GM12878 (cell line): ENCODE results near the gene MYCBP. TPM values are rescaled to one million over a fixed set of nuclear protein-coding genes. Genes with fewer than 3 reads are reported as not detected.

Experiments
- ATAC-seq: fragments of 200-7000 bp; cut with Tn5 transposase; 3 replicates; pipeline ENCODE4 v1.9.1; 2020; ENCODE audit warnings: mild to moderate bottlenecking, moderate library complexity
- BruUV-seq: library from RNA; stranded (reverse); fragments of 400-500 nt; replicated peaks from 2 replicates; lab custom pipeline; 2021; lab: Mats Ljungman, UMichigan
- CTCF ChIA-PET: fragments of 300-600 bp; sonication (Branson Sonifier 250); formaldehyde crosslinking; extraction: SDS; loops from one replicate; lab custom pipeline; 2021; ENCODE audit warnings: inconsistent platforms; lab: Yijun Ruan, JAX
- POLR2A ChIA-PET: fragments of 350-600 bp; formaldehyde crosslinking; extraction: SDS; loops from one replicate; lab custom pipeline; 2021; ENCODE audit warnings: inconsistent platforms; lab: Charles Lee
- RAD21 ChIA-PET: fragments of 300-600 bp; sonication (Branson Sonifier 250); formaldehyde crosslinking; loops from one replicate; lab custom pipeline; 2023; ENCODE audit warnings: antibody characterized with exemption; ENCODE audit not compliant: unreplicated experiment; lab: Charles Lee
- SMC1A ChIA-PET: fragments of 300-600 bp; sonication (Branson Sonifier 250); formaldehyde crosslinking; loops from one replicate; lab custom pipeline; 2023; ENCODE audit not compliant: unreplicated experiment, uncharacterized antibody; lab: Charles Lee
- DNase-seq: peaks from one replicate; pipeline ENCODE4 v3.0.0-alpha.2; 2011; ENCODE audit warnings: low read depth, low spot score
- FAIRE-seq: peaks from 3 replicates; lab custom pipeline; 2011; peaks lifted over from hg19 to GRCh38; lab: Jason Lieb, UNC
- H2AFZ ChIP-seq: 2 replicates; pipeline ENCODE4 v1.6.0; 2011; ENCODE audit warnings: low read depth, low read length, control low read depth; ENCODE audit not compliant: control insufficient read depth
- H3K27ac ChIP-seq: 2 replicates; pipeline ENCODE4 v1.5.1; 2011; ENCODE audit warnings: control low read depth; ENCODE audit not compliant: control insufficient read depth, insufficient read depth
- H3K27me3 ChIP-seq, 2 experiments: replicated peaks in 1 of 2; 2 replicates each; pipeline versions ENCODE4 v1.6.0 to v1.6.1; 2011; ENCODE audit warnings: low read length in 1 of 2; ENCODE audit not compliant: control insufficient read depth in 2 of 2, insufficient read depth in 2 of 2
- H3K36me3 ChIP-seq, 2 experiments: 2 replicates each; pipeline ENCODE4 v1.5.1; 2011; ENCODE audit warnings: low read length in 1 of 2; ENCODE audit not compliant: control insufficient read depth in 2 of 2, insufficient read depth in 2 of 2
- H3K4me1 ChIP-seq: 2 replicates; pipeline ENCODE4 v1.6.1; 2011; ENCODE audit warnings: mild to moderate bottlenecking, low read length, moderate library complexity, mixed read lengths; ENCODE audit not compliant: control insufficient read depth, insufficient read depth
- H3K4me2 ChIP-seq: 2 replicates; pipeline ENCODE4 v1.6.0; 2011; ENCODE audit warnings: control low read depth; ENCODE audit not compliant: control insufficient read depth, insufficient read depth
- H3K4me3 ChIP-seq: fragments of 200-600 bp; sonication (generic); 2 replicates; pipeline ENCODE4 v1.5.1; 2016
- H3K79me2 ChIP-seq: 2 replicates; pipeline ENCODE4 v1.6.0; 2011; ENCODE audit warnings: low read length; ENCODE audit not compliant: control insufficient read depth, insufficient read depth
- H3K9ac ChIP-seq: 2 replicates; pipeline ENCODE4 v1.8.0; 2011; ENCODE audit warnings: low read length, control low read depth, mixed read lengths; ENCODE audit not compliant: control insufficient read depth, insufficient read depth
- H3K9me3 ChIP-seq: replicated peaks from 3 replicates; pipeline ENCODE4 v1.5.1; 2011; ENCODE audit warnings: mild to moderate bottlenecking, low read length; ENCODE audit not compliant: control insufficient read depth, insufficient read depth
- H4K20me1 ChIP-seq: 2 replicates; pipeline ENCODE4 v1.6.0; 2011; ENCODE audit not compliant: control insufficient read depth, insufficient read depth
- BACH1 ChIP-seq: fragments of 450-650 bp; IDR thresholded peaks from 2 replicates; pipeline ENCODE4 v1.6.1; 2017; ENCODE audit warnings: mild to moderate bottlenecking, borderline replicate concordance
- JUND ChIP-seq: IDR thresholded peaks from 2 replicates; pipeline ENCODE4 v1.6.1; 2012; ENCODE audit warnings: low read depth, mild to moderate bottlenecking, low read length, improper control_type of control experiment, moderate library complexity
- RAD51 ChIP-seq: fragments of 450-650 bp; IDR thresholded peaks from 2 replicates; pipeline ENCODE4 v1.6.1; 2016; ENCODE audit warnings: moderate library complexity, mild to moderate bottlenecking, inconsistent platforms
- SMC3 ChIP-seq: IDR thresholded peaks from 2 replicates; pipeline ENCODE4 v1.6.1; 2011; ENCODE audit warnings: low read length, improper control_type of control experiment, borderline replicate concordance
- WRNIP1 ChIP-seq: IDR thresholded peaks from 2 replicates; pipeline ENCODE4 v1.6.1; 2011; ENCODE audit warnings: low read depth, low read length, improper control_type of control experiment, borderline replicate concordance
- YBX1 ChIP-seq: fragments of 450-650 bp; IDR thresholded peaks from 2 replicates; pipeline ENCODE4 v1.6.1; 2016; ENCODE audit warnings: antibody characterized with exemption
- ZNF24 ChIP-seq: fragments of 450-650 bp; IDR thresholded peaks from 2 replicates; pipeline ENCODE4 v1.6.1; 2017; ENCODE audit warnings: antibody characterized with exemption, mild to moderate bottlenecking
- WGBS: methylation state at CpG from one replicate; pipeline ENCODE4 v1.1.6; 2016; ENCODE audit warnings: low lambda C conversion rate; ENCODE audit not compliant: insufficient replicate concordance, insufficient coverage; ENCODE audit errors: missing lambda C conversion rate; 5-methylcytosine and 5-hydroxymethylcytosine counted together
- in situ Hi-C: fragments of 300-500 bp; cut with MboI; formaldehyde crosslinking; loops from 9 replicates; pipeline ENCODE4 v1.14.3; 2018; ENCODE audit warnings: mixed read lengths
- intact Hi-C: fragments of 100-400 bp; cut with micrococcal nuclease; formaldehyde crosslinking; loops from one replicate; pipeline ENCODE4 v1.14.2; 2022; ENCODE audit not compliant: unreplicated experiment
- polyA plus RNA-seq, 11 experiments: library from polyadenylated mRNA; depleted of rRNA in 4 of 11; unstranded in 6 of 11; stranded (reverse) in 5 of 11; fragments of >200 nt; fragmentation: Nextera tagmentation in 4 of 11; fragmentation: Illumina TruSeq in 1 of 11; extraction: Ambion mirVana in 4 of 11; extraction: Trizol in 1 of 11; gene quantifications; 1 replicate in 1 of 11; 2 replicates in 10 of 11; pipeline versions ENCODE4 v1.2.1 to v1.2.3, GENCODE V29; 2011 to 2016; ENCODE audit warnings: inconsistent platforms in 2 of 11, missing spikeins in 2 of 11, low read depth in 1 of 11
- total RNA-seq, 4 experiments: library from RNA; depleted of rRNA in 3 of 4; stranded (reverse); fragments of >200 nt in 3 of 4; fragmentation: Illumina TruSeq in 1 of 4; extraction: Trizol in 1 of 4; gene quantifications; 2 replicates each; pipeline versions ENCODE4 v1.2.1 to v1.2.3, GENCODE V29; 2013 to 2021
- TF ChIP-seq, protein P1 (sequence below): fragments of 450-650 bp; IDR thresholded peaks from 2 replicates; pipeline ENCODE4 v1.6.1; 2017; ENCODE audit warnings: mild to moderate bottlenecking
- TF ChIP-seq, protein P2 (sequence below): fragments of 450-650 bp; formaldehyde crosslinking; IDR thresholded peaks from 2 replicates; pipeline ENCODE4 v1.4.0; 2022; ENCODE audit warnings: mild to moderate bottlenecking, moderate library complexity

Gene MYCBP
- total and polyA plus RNA-seq, 10 of the 15 experiments (the other 5 are each of a cell fraction or from before 2014, with no cell fraction given): 26.1 to 210 (median 43.1) TPM

DNA sequence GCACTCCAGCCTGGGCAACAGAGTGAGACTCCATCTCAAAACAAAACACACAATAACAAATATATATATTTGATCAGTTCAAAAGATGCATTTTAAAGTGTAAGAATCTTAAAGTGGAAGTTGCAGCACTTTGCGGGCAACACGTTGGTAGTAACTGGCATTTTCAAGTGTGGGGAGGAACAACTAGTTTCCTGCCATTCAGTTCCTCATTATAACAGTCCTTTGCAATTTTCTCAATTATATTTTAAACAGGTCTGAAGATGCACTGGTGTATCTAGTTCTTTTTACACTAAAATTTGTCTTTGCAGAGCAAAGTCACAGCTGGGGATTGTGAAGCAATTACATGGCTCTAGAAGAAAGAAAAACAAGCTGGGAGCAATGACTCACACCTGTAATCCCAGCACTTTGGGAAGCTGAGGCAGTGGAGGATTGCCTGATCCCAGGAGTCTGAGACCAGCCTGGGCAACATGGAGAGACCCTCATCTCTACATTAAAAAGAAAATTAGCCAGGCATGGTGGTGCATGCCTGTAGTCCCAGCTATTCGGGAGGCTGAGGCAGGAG, 38.8 kb downstream of the MYCBP start (continued):
- TF ChIP-seq BACH1: no peak
- TF ChIP-seq, protein P1, sequence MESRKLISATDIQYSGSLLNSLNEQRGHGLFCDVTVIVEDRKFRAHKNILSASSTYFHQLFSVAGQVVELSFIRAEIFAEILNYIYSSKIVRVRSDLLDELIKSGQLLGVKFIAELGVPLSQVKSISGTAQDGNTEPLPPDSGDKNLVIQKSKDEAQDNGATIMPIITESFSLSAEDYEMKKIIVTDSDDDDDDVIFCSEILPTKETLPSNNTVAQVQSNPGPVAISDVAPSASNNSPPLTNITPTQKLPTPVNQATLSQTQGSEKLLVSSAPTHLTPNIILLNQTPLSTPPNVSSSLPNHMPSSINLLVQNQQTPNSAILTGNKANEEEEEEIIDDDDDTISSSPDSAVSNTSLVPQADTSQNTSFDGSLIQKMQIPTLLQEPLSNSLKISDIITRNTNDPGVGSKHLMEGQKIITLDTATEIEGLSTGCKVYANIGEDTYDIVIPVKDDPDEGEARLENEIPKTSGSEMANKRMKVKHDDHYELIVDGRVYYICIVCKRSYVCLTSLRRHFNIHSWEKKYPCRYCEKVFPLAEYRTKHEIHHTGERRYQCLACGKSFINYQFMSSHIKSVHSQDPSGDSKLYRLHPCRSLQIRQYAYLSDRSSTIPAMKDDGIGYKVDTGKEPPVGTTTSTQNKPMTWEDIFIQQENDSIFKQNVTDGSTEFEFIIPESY: no peak
- TF ChIP-seq, all 136 proteins: peak for 0

DNA sequence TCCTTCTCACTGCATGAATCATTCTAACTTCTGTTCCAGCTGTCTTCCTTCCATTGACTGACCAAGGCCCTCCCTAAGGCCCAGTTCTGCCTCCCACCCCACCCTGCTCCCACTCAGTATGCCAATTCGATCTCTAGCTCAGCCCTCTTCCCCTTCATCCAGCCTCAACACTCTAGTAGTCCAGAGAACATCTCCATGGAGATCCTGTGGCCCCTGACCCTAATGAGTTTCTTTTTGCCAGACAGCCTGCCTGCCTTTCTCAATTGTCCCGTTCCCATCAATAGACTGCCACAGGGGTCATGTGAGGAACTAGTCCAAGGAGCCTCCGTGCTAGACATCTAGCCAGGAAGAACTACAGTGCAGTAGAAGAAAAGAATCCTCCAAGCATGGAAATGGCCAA, 40.0 kb downstream of the MYCBP start:
- no peak overlapping the region for H2AFZ ChIP-seq
- TF ChIP-seq RAD51 (no peak), YBX1 (no peak), SMC3 (no peak), ZNF24 (no peak), WRNIP1 (no peak), JUND (no peak)
- TF ChIP-seq, protein P2, sequence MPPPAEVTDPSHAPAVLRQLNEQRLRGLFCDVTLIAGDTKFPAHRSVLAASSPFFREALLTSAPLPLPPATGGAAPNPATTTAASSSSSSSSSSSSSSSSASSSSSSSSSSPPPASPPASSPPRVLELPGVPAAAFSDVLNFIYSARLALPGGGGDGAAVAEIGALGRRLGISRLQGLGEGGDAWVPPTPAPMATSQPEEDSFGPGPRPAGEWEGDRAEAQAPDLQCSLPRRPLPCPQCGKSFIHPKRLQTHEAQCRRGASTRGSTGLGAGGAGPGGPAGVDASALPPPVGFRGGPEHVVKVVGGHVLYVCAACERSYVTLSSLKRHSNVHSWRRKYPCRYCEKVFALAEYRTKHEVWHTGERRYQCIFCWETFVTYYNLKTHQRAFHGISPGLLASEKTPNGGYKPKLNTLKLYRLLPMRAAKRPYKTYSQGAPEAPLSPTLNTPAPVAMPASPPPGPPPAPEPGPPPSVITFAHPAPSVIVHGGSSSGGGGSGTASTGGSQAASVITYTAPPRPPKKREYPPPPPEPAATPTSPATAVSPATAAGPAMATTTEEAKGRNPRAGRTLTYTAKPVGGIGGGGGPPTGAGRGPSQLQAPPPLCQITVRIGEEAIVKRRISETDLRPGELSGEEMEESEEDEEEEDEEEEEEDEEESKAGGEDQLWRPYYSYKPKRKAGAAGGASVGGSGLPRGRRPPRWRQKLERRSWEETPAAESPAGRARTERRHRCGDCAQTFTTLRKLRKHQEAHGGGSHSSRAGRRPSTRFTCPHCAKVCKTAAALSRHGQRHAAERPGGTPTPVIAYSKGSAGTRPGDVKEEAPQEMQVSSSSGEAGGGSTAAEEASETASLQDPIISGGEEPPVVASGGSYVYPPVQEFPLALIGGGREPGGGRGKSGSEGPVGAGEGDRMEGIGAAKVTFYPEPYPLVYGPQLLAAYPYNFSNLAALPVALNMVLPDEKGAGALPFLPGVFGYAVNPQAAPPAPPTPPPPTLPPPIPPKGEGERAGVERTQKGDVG (CRISPR knock-in tag): no peak
- TF ChIP-seq, protein P1: no peak
- ChIA-PET SMC1A (interaction anchor here (1.5 to 2.9 kb wide), 3 partner anchors 19 to 806 kb away, joined by 3 to 11 read pairs (median 5); no protein-coding TSS in a partner anchor), POLR2A (no interaction called here), RAD21 (interaction anchor here (0.8 kb wide), 1 partner anchor 792 kb away, joined by 3 read pairs; no protein-coding TSS in a partner anchor), CTCF (interaction anchor here (0.6 to 4.6 kb wide), 5 partner anchors 13 to 807 kb away, joined by 3 to 33 read pairs (median 4); no protein-coding TSS in a partner anchor)
- no peaks in the 10 kb centered on the region for H3K4me1 ChIP-seq
- H3K9me3 ChIP-seq: no peaks in the 10 kb centered on the region
- ATAC-seq (no peak), FAIRE-seq (no peak), DNase-seq (no peak)
- no TSS peak for BruUV-seq
- peaks cover 0 to 2% of the 10 kb centered on the region in 2 experiments; a peak in 2 of 4 replicates for H3K27me3 ChIP-seq
- H4K20me1 ChIP-seq: no peaks in the 10 kb centered on the region
- intact Hi-C loops (no loop called here), in situ Hi-C loops (loop anchor here (25.0 kb wide), 1 partner anchor 946 kb away; no protein-coding TSS in a partner anchor)
- H3K4me3 ChIP-seq: no peak overlapping the region
- WGBS: 27% methylated on average over 3 of the region's 3 CpGs
- no peak overlapping the region for H3K4me2 ChIP-seq
- H3K9ac ChIP-seq: no peak overlapping the region
- H3K79me2 ChIP-seq: no peaks in the 10 kb centered on the region
- no peaks in the 10 kb centered on the region for H3K36me3 ChIP-seq
- no peak overlapping the region for H3K27ac ChIP-seq
